ENCODE data around the gene L1CAM. TPM values are rescaled to one million over a fixed set of nuclear protein-coding genes. Genes with fewer than 3 reads are reported as not detected.

L1CAM gene
- polyA plus RNA-seq, 1 of the 3 experiments (the other 2 are of a cell fraction) = 1.9 TPM

DNA sequence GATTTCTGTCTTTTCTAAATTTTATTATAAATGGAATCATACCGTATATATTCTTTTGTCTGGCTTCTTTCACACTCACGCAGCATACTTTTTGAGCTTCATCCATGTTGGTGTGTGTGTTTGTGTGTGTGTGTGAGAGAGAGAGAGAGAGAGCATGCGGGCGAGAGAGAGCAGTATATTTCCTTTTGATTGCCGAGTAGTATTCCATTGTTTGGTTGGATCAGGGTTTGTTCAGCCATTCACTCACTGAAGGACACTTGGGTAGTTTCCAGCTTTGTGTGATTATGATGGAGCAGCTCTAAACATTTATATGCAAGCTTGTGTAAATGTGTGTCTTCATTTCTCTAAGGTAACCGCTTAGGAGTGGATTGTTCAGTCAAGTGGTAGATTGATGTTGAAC lies 3.1 kb upstream of the L1CAM start:
- H3F3A ChIP-seq (replicated peaks; ENCODE audit: insufficient read depth) = no peaks in the 10 kb centered on the region
- no peaks in the 10 kb centered on the region for H3K36me3 ChIP-seq (replicated peaks in 1 of 2; ENCODE audit: control insufficient read depth in 1 of 2, insufficient read depth in 2 of 2, low read length in 1 of 2)
- H3K4me3 ChIP-seq (ENCODE audit: low read depth in 2 of 2, low read length in 1 of 2) = no peak overlapping the region
- peaks cover 44% of the 10 kb centered on the region for H3K27me3 ChIP-seq (ENCODE audit: insufficient read depth)
- H3K9ac ChIP-seq = no peak overlapping the region
- no peak overlapping the region for H3K4me2 ChIP-seq
- H4K20me1 ChIP-seq (ENCODE audit: insufficient read depth) = no peaks in the 10 kb centered on the region
- no peaks in the 10 kb centered on the region for H3K9me2 ChIP-seq
- no peaks in the 10 kb centered on the region for H3K79me2 ChIP-seq (ENCODE audit: insufficient read depth)
- no peak overlapping the region for H3K27ac ChIP-seq (ENCODE audit: low read depth in 2 of 2, low read length in 1 of 2)
- peaks cover 0 to 15% of the 10 kb centered on the region in 2 experiments; a peak in 1 of 4 replicates for H3K4me1 ChIP-seq (ENCODE audit: control insufficient read depth in 1 of 2, insufficient read depth in 2 of 2, low read depth in 1 of 2, low read length in 1 of 2)
- no peak for DNase-seq
- H2AFZ ChIP-seq (ENCODE audit: low read depth) = no peak overlapping the region
- ChIA-PET CTCF (interaction anchor here (1.2 kb wide), 1 partner anchor 58 kb away, joined by 3 read pairs; no protein-coding TSS in a partner anchor), POLR2A (no interaction called here)
- 76% methylated on average over 5 of the region's 6 CpGs for WGBS (ENCODE audit: low lambda C conversion rate)
- H3K9me3 ChIP-seq = no peaks in the 10 kb centered on the region
- TF ChIP-seq GATA2 (CRISPR knock-in tag; IDR thresholded peaks at IDR 0.05) = no peak
- no peak for TF ChIP-seq MEF2A (IDR thresholded peaks at IDR 0.05; ENCODE audit: borderline replicate concordance, low read depth)

- H2AFZ ChIP-seq (ENCODE audit: low read depth) = no peak overlapping the region
- no peak overlapping the region for H3K4me3 ChIP-seq (ENCODE audit: low read depth in 2 of 2, low read length in 1 of 2)
- H4K20me1 ChIP-seq (ENCODE audit: insufficient read depth) = no peaks in the 10 kb centered on the region
- H3K9me3 ChIP-seq = no peaks in the 10 kb centered on the region
- DNase-seq = no peak
- no peaks in the 10 kb centered on the region for H3K79me2 ChIP-seq (ENCODE audit: insufficient read depth)
- WGBS (ENCODE audit: low lambda C conversion rate) = 38% methylated on average over 4 of the region's 6 CpGs
- TF ChIP-seq RCOR1 (IDR thresholded peaks at IDR 0.05; ENCODE audit: low read length) (no peak), ZBTB33 (IDR thresholded peaks at IDR 0.05; ENCODE audit: borderline replicate concordance, low read depth) (no peak), FOXJ3 (CRISPR knock-in tag; IDR thresholded peaks at IDR 0.05) (no peak), TEAD4 (IDR thresholded peaks at IDR 0.05; ENCODE audit: borderline replicate concordance, insufficient read depth) (no peak), ELF1 (IDR thresholded peaks at IDR 0.05) (no peak), USF1 (IDR thresholded peaks at IDR 0.05; ENCODE audit: borderline replicate concordance, low read depth) (no peak), MXI1 (IDR thresholded peaks at IDR 0.05; ENCODE audit: low read depth, low read length) (no peak), JUND (IDR thresholded peaks at IDR 0.05) (no peak), GABPA (IDR thresholded peaks at IDR 0.05; ENCODE audit: low read depth) (no peak), PBX3 (IDR thresholded peaks at IDR 0.05) (no peak), EP300 (IDR thresholded peaks at IDR 0.05; ENCODE audit: borderline replicate concordance in 1 of 2, low read depth in 1 of 2, low read length in 1 of 2) (no peak), SMC3 (IDR thresholded peaks at IDR 0.05; ENCODE audit: low read depth, low read length) (no peak), CHD2 (IDR thresholded peaks at IDR 0.05; ENCODE audit: low read length, partially characterized antibody) (no peak), POLR2AphosphoS5 (IDR thresholded peaks at IDR 0.05; ENCODE audit: low read depth, low read length) (no peak)
- TF ChIP-seq, protein P1, sequence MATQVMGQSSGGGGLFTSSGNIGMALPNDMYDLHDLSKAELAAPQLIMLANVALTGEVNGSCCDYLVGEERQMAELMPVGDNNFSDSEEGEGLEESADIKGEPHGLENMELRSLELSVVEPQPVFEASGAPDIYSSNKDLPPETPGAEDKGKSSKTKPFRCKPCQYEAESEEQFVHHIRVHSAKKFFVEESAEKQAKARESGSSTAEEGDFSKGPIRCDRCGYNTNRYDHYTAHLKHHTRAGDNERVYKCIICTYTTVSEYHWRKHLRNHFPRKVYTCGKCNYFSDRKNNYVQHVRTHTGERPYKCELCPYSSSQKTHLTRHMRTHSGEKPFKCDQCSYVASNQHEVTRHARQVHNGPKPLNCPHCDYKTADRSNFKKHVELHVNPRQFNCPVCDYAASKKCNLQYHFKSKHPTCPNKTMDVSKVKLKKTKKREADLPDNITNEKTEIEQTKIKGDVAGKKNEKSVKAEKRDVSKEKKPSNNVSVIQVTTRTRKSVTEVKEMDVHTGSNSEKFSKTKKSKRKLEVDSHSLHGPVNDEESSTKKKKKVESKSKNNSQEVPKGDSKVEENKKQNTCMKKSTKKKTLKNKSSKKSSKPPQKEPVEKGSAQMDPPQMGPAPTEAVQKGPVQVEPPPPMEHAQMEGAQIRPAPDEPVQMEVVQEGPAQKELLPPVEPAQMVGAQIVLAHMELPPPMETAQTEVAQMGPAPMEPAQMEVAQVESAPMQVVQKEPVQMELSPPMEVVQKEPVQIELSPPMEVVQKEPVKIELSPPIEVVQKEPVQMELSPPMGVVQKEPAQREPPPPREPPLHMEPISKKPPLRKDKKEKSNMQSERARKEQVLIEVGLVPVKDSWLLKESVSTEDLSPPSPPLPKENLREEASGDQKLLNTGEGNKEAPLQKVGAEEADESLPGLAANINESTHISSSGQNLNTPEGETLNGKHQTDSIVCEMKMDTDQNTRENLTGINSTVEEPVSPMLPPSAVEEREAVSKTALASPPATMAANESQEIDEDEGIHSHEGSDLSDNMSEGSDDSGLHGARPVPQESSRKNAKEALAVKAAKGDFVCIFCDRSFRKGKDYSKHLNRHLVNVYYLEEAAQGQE (IDR thresholded peaks at IDR 0.05; ENCODE audit: low read depth, low read length) = no peak
- TF ChIP-seq, protein P2, sequence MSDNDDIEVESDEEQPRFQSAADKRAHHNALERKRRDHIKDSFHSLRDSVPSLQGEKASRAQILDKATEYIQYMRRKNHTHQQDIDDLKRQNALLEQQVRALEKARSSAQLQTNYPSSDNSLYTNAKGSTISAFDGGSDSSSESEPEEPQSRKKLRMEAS (IDR thresholded peaks at IDR 0.05; ENCODE audit: low read depth) = no peak
- H3K9me2 ChIP-seq = no peaks in the 10 kb centered on the region
- no peaks in the 10 kb centered on the region for H3K36me3 ChIP-seq (replicated peaks in 1 of 2; ENCODE audit: control insufficient read depth in 1 of 2, insufficient read depth in 2 of 2, low read length in 1 of 2)
- H3K4me1 ChIP-seq (ENCODE audit: control insufficient read depth in 1 of 2, insufficient read depth in 2 of 2, low read depth in 1 of 2, low read length in 1 of 2) = peaks cover 0 to 22% of the 10 kb centered on the region in 2 experiments; a peak in 1 of 4 replicates
- H3F3A ChIP-seq (replicated peaks; ENCODE audit: insufficient read depth) = no peaks in the 10 kb centered on the region
- H3K27me3 ChIP-seq (ENCODE audit: insufficient read depth) = peaks cover 43% of the 10 kb centered on the region
- POLR2A ChIA-PET = no interaction called here
- no peak overlapping the region for H3K9ac ChIP-seq
- H3K4me2 ChIP-seq = no peak overlapping the region
- CTCF ChIA-PET = interaction anchor here (1.2 kb wide), 1 partner anchor 59 kb away, joined by 3 read pairs; no protein-coding TSS in a partner anchor
- no peak overlapping the region for H3K27ac ChIP-seq (ENCODE audit: low read depth in 2 of 2, low read length in 1 of 2)
These were observed 2.4 kb upstream of the L1CAM start for GRCh38 chrX:153888344-153888743.

Data from SK-N-SH (cell line).